A673 (cell line): ENCODE results near the gene CARTPT. TPM values are rescaled to one million over a fixed set of nuclear protein-coding genes. Genes with fewer than 3 reads are reported as not detected.

Experiments
- BruUV-seq: library from RNA; stranded (reverse); fragments of 400-500 nt; replicated peaks from 2 replicates; lab custom pipeline; 2021; lab: Mats Ljungman, UMichigan
- CTCF ChIA-PET: fragments of 300-600 bp; sonication (Branson Sonifier 250); formaldehyde crosslinking; loops from one replicate; lab custom pipeline; 2022; ENCODE audit warnings: antibody characterized with exemption; lab: Charles Lee
- POLR2A ChIA-PET: fragments of 300-600 bp; sonication (Branson Sonifier 250); formaldehyde crosslinking; loops from one replicate; lab custom pipeline; 2022; ENCODE audit warnings: antibody characterized with exemption; ENCODE audit not compliant: low non-redundant PET; lab: Charles Lee
- DNase-seq: peaks from one replicate; pipeline ENCODE4 v3.0.0-alpha.2; 2015; ENCODE audit warnings: low spot score
- H3K27ac ChIP-seq: fragments of 200-600 bp; sonication (generic); 2 replicates; pipeline ENCODE4 v1.5.1; 2016; ENCODE audit warnings: mixed run types, low read depth, mild to moderate bottlenecking, mixed read lengths, antibody characterized with exemption, low read length; ENCODE audit not compliant: poor library complexity, severe bottlenecking
- H3K27me3 ChIP-seq: fragments of 200-600 bp; sonication (generic); replicated peaks from 2 replicates; pipeline ENCODE4 v1.6.1; 2017; ENCODE audit warnings: mixed run types, low read depth, mild to moderate bottlenecking, mixed read lengths, antibody characterized with exemption, low read length; ENCODE audit not compliant: insufficient read depth, poor library complexity
- H3K36me3 ChIP-seq: fragments of 200-600 bp; sonication (generic); 2 replicates; pipeline ENCODE4 v1.6.1; 2016; ENCODE audit warnings: mixed run types, mild to moderate bottlenecking, mixed read lengths, antibody characterized with exemption, low read length; ENCODE audit not compliant: insufficient read depth, poor library complexity, severe bottlenecking
- H3K4me1 ChIP-seq: fragments of 200-600 bp; sonication (generic); 2 replicates; pipeline ENCODE4 v1.6.1; 2017; ENCODE audit warnings: mixed run types, mild to moderate bottlenecking, mixed read lengths, antibody characterized with exemption, low read length; ENCODE audit not compliant: insufficient read depth, poor library complexity, severe bottlenecking
- H3K4me3 ChIP-seq: fragments of 200-600 bp; sonication (generic); 2 replicates; pipeline ENCODE4 v1.5.1; 2016; ENCODE audit warnings: low read depth, mixed run types, mild to moderate bottlenecking, mixed read lengths, low read length; ENCODE audit not compliant: poor library complexity, severe bottlenecking
- H3K9me3 ChIP-seq: fragments of 200-600 bp; sonication (generic); 2 replicates; pipeline ENCODE4 v1.6.1; 2016; ENCODE audit warnings: mixed run types, low read depth, mild to moderate bottlenecking, mixed read lengths, antibody characterized with exemption, low read length; ENCODE audit not compliant: poor library complexity, severe bottlenecking
- CTCF ChIP-seq: fragments of 300-800, 200-600 bp; sonication (generic); conservative IDR thresholded peaks from 2 replicates; pipeline ENCODE4 v1.5.1; 2017; ENCODE audit warnings: low read depth, mild to moderate bottlenecking, antibody characterized with exemption, low read length, moderate library complexity, mixed read lengths
- EZH2 ChIP-seq: fragments of 200-600 bp; sonication (generic); IDR thresholded peaks from 2 replicates; pipeline ENCODE4 v1.6.1; 2017; ENCODE audit warnings: borderline replicate concordance, low read depth, mild to moderate bottlenecking, mixed read lengths, antibody characterized with exemption, low read length; ENCODE audit not compliant: poor library complexity, severe bottlenecking
- intact Hi-C: fragments of 100-400 bp; cut with micrococcal nuclease; formaldehyde crosslinking; loops from one replicate; pipeline ENCODE4 v1.10.0; 2022; ENCODE audit not compliant: unreplicated experiment
- total RNA-seq: library from RNA; stranded (reverse); gene quantifications from 2 replicates; pipeline ENCODE4 v1.2.3, GENCODE V29; 2021

Gene CARTPT
- total RNA-seq, 1 experiment from 2014 or later = not detected

GRCh38 chr5:71697967-71698366 is 21.1 kb upstream of the CARTPT start:
- H3K27ac ChIP-seq = no peak overlapping the region
- H3K27me3 ChIP-seq = no peaks in the 10 kb centered on the region
- TF ChIP-seq EZH2 (no peak), CTCF (peak; percentile 49)
- POLR2A ChIA-PET = no interaction called here
- no peak overlapping the region for H3K4me3 ChIP-seq
- no peaks in the 10 kb centered on the region for H3K9me3 ChIP-seq
- intact Hi-C loops = no loop called here
- no peak for DNase-seq
- BruUV-seq = no TSS peak
- no peaks in the 10 kb centered on the region for H3K36me3 ChIP-seq
- peaks cover 35% of the 10 kb centered on the region for H3K4me1 ChIP-seq
- CTCF ChIA-PET = no interaction called here

DNA sequence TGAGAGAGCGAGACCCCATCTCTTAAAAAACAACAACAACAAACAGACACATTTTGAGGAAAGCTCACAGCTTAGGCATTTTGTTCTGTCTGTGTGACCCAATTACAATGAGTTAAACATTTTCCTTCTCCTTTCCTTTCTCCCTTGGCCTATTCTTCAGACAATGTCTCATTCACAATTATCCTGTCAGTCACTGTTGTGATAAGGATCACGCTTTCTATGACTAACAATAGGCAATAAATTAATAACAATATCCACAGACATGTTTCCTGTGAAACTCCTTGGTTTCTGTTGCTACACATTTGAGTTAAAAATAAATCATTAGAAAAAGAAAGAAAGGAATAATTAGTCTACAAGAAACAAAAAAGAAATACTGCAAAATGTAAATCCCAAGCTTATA is 19.8 kb upstream of the CARTPT start:
- no peak overlapping the region for H3K27ac ChIP-seq
- CTCF ChIA-PET = no interaction called here
- intact Hi-C loops = no loop called here

GRCh38 chr5:71699751-71700150 is 19.3 kb upstream of the CARTPT start:
- ChIA-PET POLR2A (no interaction called here), CTCF (no interaction called here)
- Histone ChIP-seq H3K27me3 (no peaks in the 10 kb centered on the region), H3K4me1 (peaks cover 17% of the 10 kb centered on the region), H3K4me3 (no peak overlapping the region), H3K36me3 (no peaks in the 10 kb centered on the region), H3K9me3 (no peaks in the 10 kb centered on the region), H3K27ac (no peak overlapping the region)
- no TSS peak for BruUV-seq
- no peak for DNase-seq
- TF ChIP-seq CTCF (no peak), EZH2 (no peak)
- intact Hi-C loops = no loop called here

More for the DNA sequence above, 19.8 kb upstream of the CARTPT start:
- TF ChIP-seq CTCF (no peak), EZH2 (no peak)
- Histone ChIP-seq H3K4me1 (peaks cover 22% of the 10 kb centered on the region), H3K9me3 (no peaks in the 10 kb centered on the region), H3K36me3 (no peaks in the 10 kb centered on the region), H3K4me3 (no peak overlapping the region), H3K27me3 (no peaks in the 10 kb centered on the region)
- POLR2A ChIA-PET = no interaction called here
- DNase-seq = no peak
- no TSS peak for BruUV-seq
